Glutamatergic neuron (in vitro differentiated cells): ENCODE data around the gene CFAP90. TPM values are rescaled to one million over a fixed set of nuclear protein-coding genes. Genes with fewer than 3 reads are reported as not detected.

Source experiments
- DNase-seq: peaks from one replicate; pipeline ENCODE4 v3.0.0; 2022
- H3K27ac Mint-ChIP-seq: one replicate; pipeline ENCODE4 v1.8.0; 2020; ENCODE audit warnings: mild to moderate bottlenecking, mixed read lengths, inconsistent platforms; ENCODE audit not compliant: unreplicated experiment
- H3K27me3 Mint-ChIP-seq: one replicate; pipeline ENCODE4 v1.8.0; 2020; ENCODE audit warnings: mild to moderate bottlenecking, moderate library complexity, mixed read lengths, inconsistent platforms; ENCODE audit not compliant: unreplicated experiment
- H3K36me3 Mint-ChIP-seq: one replicate; pipeline ENCODE4 v1.8.0; 2020; ENCODE audit warnings: mild to moderate bottlenecking, mixed read lengths, inconsistent platforms; ENCODE audit not compliant: unreplicated experiment
- H3K4me1 Mint-ChIP-seq: one replicate; pipeline ENCODE4 v1.8.0; 2020; ENCODE audit warnings: mild to moderate bottlenecking, low read depth, mixed read lengths, inconsistent platforms; ENCODE audit not compliant: unreplicated experiment
- H3K4me3 Mint-ChIP-seq: one replicate; pipeline ENCODE4 v1.8.0; 2020; ENCODE audit warnings: mild to moderate bottlenecking, mixed read lengths, inconsistent platforms; ENCODE audit not compliant: unreplicated experiment
- H3K9me3 Mint-ChIP-seq: one replicate; pipeline ENCODE4 v1.8.0; 2020; ENCODE audit warnings: mild to moderate bottlenecking, moderate library complexity, mixed read lengths, inconsistent platforms; ENCODE audit not compliant: unreplicated experiment
- total RNA-seq: library from RNA; stranded (reverse); fragmentation: NEBNext Ultra II Directional; extraction: Animal tissue kit (Norgen Biotek cat#: 25700); gene quantifications from one replicate; pipeline ENCODE4 v1.2.1, GENCODE V29; 2021; ENCODE audit not compliant: unreplicated experiment
- TF ChIP-seq, protein P1 (sequence below): fragments of 200-600 bp; sonication (generic); IDR thresholded peaks from one replicate; pipeline ENCODE4 v1.5.0; 2021; ENCODE audit not compliant: partially characterized antibody, unreplicated experiment

The CFAP90 gene
- total RNA-seq, 1 donor from 2014 or later = not detected

DNA sequence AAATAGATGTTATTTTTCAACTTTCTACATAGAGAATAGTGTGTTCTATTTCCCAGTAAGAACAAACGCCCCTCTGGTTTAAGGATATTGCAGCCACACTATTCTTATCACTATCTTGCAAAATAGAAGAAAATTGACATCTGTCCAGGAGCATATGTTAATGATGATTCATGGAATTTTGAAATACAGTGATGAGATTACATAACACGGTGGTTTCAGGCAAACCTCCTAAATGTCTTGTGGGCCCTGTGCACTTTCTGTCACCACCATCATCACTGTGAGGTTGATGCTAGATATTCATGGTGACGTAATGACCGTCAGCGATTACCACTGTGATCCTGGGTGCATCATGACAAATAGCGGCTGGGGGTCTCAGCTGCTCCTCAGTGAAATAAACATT, 48.1 kb downstream of the CFAP90 start:
- H3K4me3 Mint-ChIP-seq = no peak overlapping the region
- peaks cover 2% of the 10 kb centered on the region for H3K9me3 Mint-ChIP-seq
- H3K27ac Mint-ChIP-seq = no peak overlapping the region
- no peaks in the 10 kb centered on the region for H3K36me3 Mint-ChIP-seq
- peaks cover 2% of the 10 kb centered on the region for H3K27me3 Mint-ChIP-seq
- no peaks in the 10 kb centered on the region for H3K4me1 Mint-ChIP-seq
- DNase-seq = no peak
- TF ChIP-seq, protein P1, sequence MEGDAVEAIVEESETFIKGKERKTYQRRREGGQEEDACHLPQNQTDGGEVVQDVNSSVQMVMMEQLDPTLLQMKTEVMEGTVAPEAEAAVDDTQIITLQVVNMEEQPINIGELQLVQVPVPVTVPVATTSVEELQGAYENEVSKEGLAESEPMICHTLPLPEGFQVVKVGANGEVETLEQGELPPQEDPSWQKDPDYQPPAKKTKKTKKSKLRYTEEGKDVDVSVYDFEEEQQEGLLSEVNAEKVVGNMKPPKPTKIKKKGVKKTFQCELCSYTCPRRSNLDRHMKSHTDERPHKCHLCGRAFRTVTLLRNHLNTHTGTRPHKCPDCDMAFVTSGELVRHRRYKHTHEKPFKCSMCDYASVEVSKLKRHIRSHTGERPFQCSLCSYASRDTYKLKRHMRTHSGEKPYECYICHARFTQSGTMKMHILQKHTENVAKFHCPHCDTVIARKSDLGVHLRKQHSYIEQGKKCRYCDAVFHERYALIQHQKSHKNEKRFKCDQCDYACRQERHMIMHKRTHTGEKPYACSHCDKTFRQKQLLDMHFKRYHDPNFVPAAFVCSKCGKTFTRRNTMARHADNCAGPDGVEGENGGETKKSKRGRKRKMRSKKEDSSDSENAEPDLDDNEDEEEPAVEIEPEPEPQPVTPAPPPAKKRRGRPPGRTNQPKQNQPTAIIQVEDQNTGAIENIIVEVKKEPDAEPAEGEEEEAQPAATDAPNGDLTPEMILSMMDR = no peak

DNA sequence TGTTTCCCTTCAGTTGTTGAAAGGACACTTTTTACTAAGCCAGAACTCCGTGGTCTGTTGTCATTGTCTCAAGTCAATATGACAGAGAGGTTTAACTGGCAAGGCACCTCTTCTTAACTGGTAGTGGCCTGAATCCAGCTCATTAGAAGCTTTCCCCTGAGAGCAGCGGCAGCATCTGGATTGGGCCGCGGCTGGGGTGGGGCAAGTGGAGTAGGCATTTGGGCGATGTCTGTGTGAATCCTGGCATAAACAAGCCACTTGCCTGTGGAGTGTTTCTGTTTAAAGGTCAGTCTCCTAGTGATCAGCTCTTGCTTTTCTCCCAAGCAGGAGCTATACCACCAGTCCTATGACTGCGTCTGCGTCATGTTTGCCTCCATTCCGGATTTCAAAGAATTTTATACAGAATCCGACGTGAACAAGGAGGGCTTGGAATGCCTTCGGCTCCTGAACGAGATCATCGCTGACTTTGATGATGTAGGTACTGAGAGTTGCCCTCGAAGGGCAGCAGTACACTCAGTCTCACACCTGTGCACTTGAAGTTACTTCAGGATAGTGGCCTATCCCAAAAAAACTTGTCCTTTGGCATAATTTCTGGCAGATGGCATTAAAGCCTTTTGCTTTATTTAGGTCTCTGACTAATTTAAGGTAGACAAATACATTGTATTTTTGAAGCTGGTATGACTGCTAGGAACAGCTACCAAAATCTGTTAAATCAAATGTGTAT, 48.9 kb downstream of the CFAP90 start:
- Mint-ChIP-seq H3K36me3 (no peaks in the 10 kb centered on the region), H3K4me1 (no peaks in the 10 kb centered on the region), H3K27ac (no peak overlapping the region), H3K27me3 (peaks cover 2% of the 10 kb centered on the region), H3K9me3 (peaks cover 2% of the 10 kb centered on the region), H3K4me3 (no peak overlapping the region)
- TF ChIP-seq, protein P1 = no peak
- no peak for DNase-seq

DNA sequence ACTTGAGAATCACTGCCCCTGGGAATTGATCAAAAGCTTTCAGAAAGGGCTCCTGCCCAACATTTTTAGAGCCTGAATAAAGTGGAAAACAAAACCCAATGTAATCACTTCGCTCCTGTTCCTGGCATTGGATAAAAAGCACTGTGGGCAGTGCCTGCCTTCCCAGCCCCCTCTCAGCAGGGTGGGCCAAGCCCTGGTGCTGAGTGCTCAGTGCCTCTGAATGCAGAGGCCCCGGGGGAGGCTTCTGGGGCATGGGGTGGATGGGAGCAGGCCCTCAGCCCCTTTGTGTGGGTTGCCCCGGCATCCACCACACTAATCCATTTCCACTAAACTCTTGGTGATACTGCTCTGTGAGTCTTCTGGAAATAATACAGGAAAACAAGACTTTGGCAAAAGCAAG, 55.6 kb downstream of the CFAP90 start:
- TF ChIP-seq, protein P1 = no peak
- Mint-ChIP-seq H3K4me1 (no peaks in the 10 kb centered on the region), H3K4me3 (no peak overlapping the region), H3K9me3 (peaks cover 2% of the 10 kb centered on the region), H3K36me3 (no peaks in the 10 kb centered on the region), H3K27me3 (peaks cover 4% of the 10 kb centered on the region), H3K27ac (no peak overlapping the region)
- no peak for DNase-seq

DNA sequence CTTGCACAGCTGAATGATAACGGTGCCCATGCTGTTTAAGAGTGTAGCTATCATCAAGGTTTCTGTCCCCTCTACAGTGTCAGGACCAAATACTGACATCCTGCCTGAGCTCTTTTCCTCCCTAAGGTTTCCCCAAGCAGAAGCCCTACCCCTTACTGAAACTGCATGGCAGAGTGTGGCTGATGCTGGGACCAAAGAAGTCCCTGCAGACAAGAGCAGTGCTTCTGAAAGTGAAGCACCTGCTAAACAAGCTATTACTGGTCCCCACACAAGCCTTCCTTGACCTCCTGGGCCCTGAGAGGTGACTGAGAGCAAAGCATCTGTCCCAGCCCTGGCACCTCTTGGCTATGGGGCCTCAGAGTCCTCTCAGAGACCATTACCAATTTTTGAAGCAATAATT, 56.1 kb downstream of the CFAP90 start:
- H3K9me3 Mint-ChIP-seq = peaks cover 2% of the 10 kb centered on the region
- TF ChIP-seq, protein P1 = no peak
- H3K4me3 Mint-ChIP-seq = no peak overlapping the region
- H3K36me3 Mint-ChIP-seq = no peaks in the 10 kb centered on the region
- no peaks in the 10 kb centered on the region for H3K4me1 Mint-ChIP-seq
- H3K27ac Mint-ChIP-seq = no peak overlapping the region
- H3K27me3 Mint-ChIP-seq = peaks cover 4% of the 10 kb centered on the region
- no peak for DNase-seq

DNA sequence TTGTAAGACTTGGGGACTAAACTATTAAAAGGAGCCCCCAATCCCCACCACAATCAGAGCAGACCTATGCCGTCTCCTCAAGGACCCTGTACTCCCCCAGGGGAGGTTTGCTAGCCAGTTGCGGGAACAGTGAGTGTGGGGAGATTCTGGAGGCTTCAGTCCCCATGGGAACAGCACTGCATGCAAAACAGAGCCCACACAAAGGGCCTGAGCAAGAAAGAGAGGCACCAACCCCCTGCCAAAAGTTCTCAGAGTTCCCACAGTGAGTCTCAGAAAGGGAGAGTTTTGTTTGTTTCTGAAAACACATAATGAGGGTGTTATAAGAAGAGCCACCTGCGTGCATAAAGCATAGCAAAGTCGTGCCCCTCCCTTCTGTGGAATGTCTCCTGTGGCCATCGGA, 56.6 kb downstream of the CFAP90 start:
- Mint-ChIP-seq H3K36me3 (no peaks in the 10 kb centered on the region), H3K9me3 (peaks cover 5% of the 10 kb centered on the region), H3K27ac (no peak overlapping the region), H3K4me1 (no peaks in the 10 kb centered on the region), H3K27me3 (peaks cover 4% of the 10 kb centered on the region), H3K4me3 (no peak overlapping the region)
- no peak for DNase-seq
- TF ChIP-seq, protein P1 = no peak
